H1 (cell line): Measurements from ENCODE around the gene CGB5. TPM values are rescaled to one million over a fixed set of nuclear protein-coding genes. Genes with fewer than 3 reads are reported as not detected.

Source experiments
- CTCF ChIA-PET: fragments of 300-600 bp; sonication (Branson Sonifier 250); formaldehyde crosslinking; loops from one replicate; lab custom pipeline; 2021; ENCODE audit not compliant: partially characterized antibody; lab: Charles Lee
- POLR2A ChIA-PET: fragments of 300-600 bp; sonication (Branson Sonifier 250); formaldehyde crosslinking; loops from one replicate; lab custom pipeline; 2021; ENCODE audit warnings: inconsistent platforms; ENCODE audit not compliant: partially characterized antibody; lab: Charles Lee
- DNase-seq, 2 experiments: peaks; one replicate each; pipeline versions ENCODE4 v3.0.0 to v3.0.0-alpha.2; 2010 to 2022; ENCODE audit warnings: low spot score in 2 of 2, low read depth in 1 of 2, mixed read lengths in 1 of 2
- FAIRE-seq: peaks from 2 replicates; lab custom pipeline; 2011; peaks lifted over from hg19 to GRCh38; lab: Jason Lieb, UNC
- H2AFZ ChIP-seq: 2 replicates; pipeline ENCODE4 v1.8.1; 2012; ENCODE audit warnings: low read length, inconsistent platforms
- H2AK5ac ChIP-seq: 2 replicates; pipeline ENCODE4 v1.6.1; 2013; ENCODE audit warnings: low read depth, low read length
- H2BK120ac ChIP-seq: replicated peaks from 2 replicates; pipeline ENCODE3; 2013; ENCODE audit warnings: low read depth, low read length, inconsistent platforms
- H2BK12ac ChIP-seq: 2 replicates; pipeline ENCODE4 v1.6.1; 2013; ENCODE audit warnings: low read depth, low read length
- H2BK15ac ChIP-seq: 2 replicates; pipeline ENCODE4 v1.6.1; 2013; ENCODE audit warnings: low read length
- H2BK20ac ChIP-seq: 2 replicates; pipeline ENCODE4 v1.6.1; 2013; ENCODE audit warnings: low read length
- H2BK5ac ChIP-seq: 2 replicates; pipeline ENCODE4 v1.6.1; 2013; ENCODE audit warnings: low read depth, low read length
- H3K14ac ChIP-seq: 2 replicates; pipeline ENCODE4 v1.6.1; 2013; ENCODE audit warnings: inconsistent platforms; ENCODE audit not compliant: insufficient read length
- H3K18ac ChIP-seq: 2 replicates; pipeline ENCODE4 v1.6.1; 2013; ENCODE audit warnings: low read length; ENCODE audit errors: extremely low read depth
- H3K23ac ChIP-seq: 2 replicates; pipeline ENCODE4 v1.6.1; 2013; ENCODE audit warnings: inconsistent platforms; ENCODE audit not compliant: insufficient read length
- H3K23me2 ChIP-seq: 2 replicates; pipeline ENCODE4 v1.6.1; 2013; ENCODE audit warnings: low read depth, low read length
- H3K27ac ChIP-seq: 2 replicates; pipeline ENCODE4 v1.6.1; 2011; ENCODE audit warnings: low read depth, low read length, inconsistent platforms
- H3K27me3 ChIP-seq, 4 experiments: replicated peaks in 1 of 4; 1 replicate in 1 of 4; 2 replicates in 3 of 4; pipeline versions ENCODE4 v1.6.1 to v1.8.1; 2011 to 2013; ENCODE audit warnings: low read length in 3 of 4, mild to moderate bottlenecking in 3 of 4, inconsistent platforms in 2 of 4, mixed read lengths in 2 of 4, moderate library complexity in 1 of 4; ENCODE audit not compliant: control insufficient read depth in 3 of 4, insufficient read depth in 3 of 4; ENCODE audit errors: extremely low read depth in 1 of 4
- H3K36me3 ChIP-seq, 4 experiments: 2 replicates each; pipeline versions ENCODE4 v1.6.1 to v1.8.1; 2011 to 2013; ENCODE audit warnings: mild to moderate bottlenecking in 4 of 4, low read length in 3 of 4, moderate library complexity in 2 of 4, control low read depth in 1 of 4, inconsistent platforms in 1 of 4; ENCODE audit not compliant: insufficient read depth in 4 of 4, control insufficient read depth in 2 of 4
- H3K4ac ChIP-seq: replicated peaks from 2 replicates; pipeline ENCODE3; 2013; ENCODE audit warnings: low read length, low read depth, mixed read lengths, inconsistent platforms; ENCODE audit not compliant: insufficient read length
- H3K4me1 ChIP-seq, 4 experiments: replicated peaks in 1 of 4; 1 replicate in 1 of 4; 2 replicates in 3 of 4; pipeline versions ENCODE4 v1.6.1 to v1.8.1; 2011 to 2013; ENCODE audit warnings: low read length in 3 of 4, inconsistent platforms in 2 of 4, mixed read lengths in 1 of 4; ENCODE audit not compliant: insufficient read depth in 4 of 4, control insufficient read depth in 3 of 4
- H3K4me2 ChIP-seq, 2 experiments: 2 replicates each; pipeline versions ENCODE4 v1.6.1 to v1.8.1; 2011 to 2013; ENCODE audit warnings: low read depth in 2 of 2, low read length in 2 of 2, control low read depth in 1 of 2, inconsistent platforms in 1 of 2, mild to moderate bottlenecking in 1 of 2; ENCODE audit not compliant: insufficient read depth in 1 of 2
- H3K4me3 ChIP-seq, 4 experiments: fragments of 200-600, 300-600 bp in 1 of 4; sonication (generic), shearing (Covaris generic), sonication (Bioruptor Twin) in 1 of 4; 2 replicates each; pipeline versions ENCODE4 v1.5.1 to v1.8.1; 2011 to 2016; ENCODE audit warnings: low read length in 4 of 4, low read depth in 3 of 4, control low read depth in 2 of 4, inconsistent platforms in 2 of 4, mild to moderate bottlenecking in 2 of 4, mixed read lengths in 1 of 4, moderate library complexity in 1 of 4; ENCODE audit not compliant: insufficient read depth in 2 of 4; ENCODE audit errors: extremely low read depth in 1 of 4
- H3K56ac ChIP-seq: replicated peaks from 2 replicates; pipeline ENCODE3; 2013; ENCODE audit warnings: low read depth, mild to moderate bottlenecking, mixed read lengths, low read length, inconsistent platforms; ENCODE audit not compliant: insufficient read length
- H3K79me1 ChIP-seq: 2 replicates; pipeline ENCODE4 v1.6.1; 2013; ENCODE audit warnings: low read depth, low read length, control low read depth
- H3K79me2 ChIP-seq, 2 experiments: 2 replicates each; pipeline versions ENCODE4 v1.6.1 to v1.8.1; 2012 to 2013; ENCODE audit warnings: low read length in 2 of 2, mild to moderate bottlenecking in 2 of 2, inconsistent platforms in 1 of 2; ENCODE audit not compliant: insufficient read depth in 2 of 2, control insufficient read depth in 1 of 2
- H3K9ac ChIP-seq, 4 experiments: replicated peaks in 1 of 4; 1 replicate in 1 of 4; 2 replicates in 3 of 4; pipeline versions ENCODE4 v1.6.1 to v1.8.1; 2011 to 2013; ENCODE audit warnings: low read depth in 3 of 4, low read length in 3 of 4, control low read depth in 2 of 4, mild to moderate bottlenecking in 2 of 4, moderate library complexity in 2 of 4, inconsistent platforms in 1 of 4; ENCODE audit errors: extremely low read depth in 1 of 4
- H3K9me3 ChIP-seq, 2 experiments: 2 replicates each; pipeline versions ENCODE4 v1.6.1 to v1.8.1; 2012 to 2013; ENCODE audit warnings: mild to moderate bottlenecking in 2 of 2, moderate library complexity in 2 of 2, control low read depth in 1 of 2, inconsistent platforms in 1 of 2, low read depth in 1 of 2, low read length in 1 of 2, mixed read lengths in 1 of 2; ENCODE audit not compliant: insufficient read depth in 2 of 2
- H4K20me1 ChIP-seq, 2 experiments: replicated peaks in 1 of 2; 2 replicates each; pipeline versions ENCODE3 to v1.8.1; 2011 to 2013; ENCODE audit warnings: inconsistent platforms in 2 of 2, low read length in 2 of 2, mild to moderate bottlenecking in 1 of 2; ENCODE audit not compliant: insufficient read depth in 2 of 2, control insufficient read depth in 1 of 2
- H4K5ac ChIP-seq: 2 replicates; pipeline ENCODE4 v1.6.1; 2013; ENCODE audit warnings: low read length, low read depth, mixed read lengths, inconsistent platforms; ENCODE audit not compliant: insufficient read length
- H4K8ac ChIP-seq: 2 replicates; pipeline ENCODE4 v1.8.0; 2013; ENCODE audit warnings: mild to moderate bottlenecking, moderate library complexity, low read length, inconsistent platforms; ENCODE audit not compliant: insufficient read depth; ENCODE audit errors: extremely low read depth
- H4K91ac ChIP-seq: replicated peaks from 2 replicates; pipeline ENCODE3; 2013; ENCODE audit warnings: low read length, mixed read lengths, inconsistent platforms; ENCODE audit not compliant: insufficient read length
- ASH2L ChIP-seq: fragments of 200-600, 300-600 bp; sonication (generic); IDR thresholded peaks from one replicate; pipeline ENCODE4 v1.7.1; 2017; ENCODE audit warnings: low read length
- EGR1 ChIP-seq: IDR thresholded peaks from 2 replicates; pipeline ENCODE4 v1.6.1; 2011; ENCODE audit warnings: low read depth, low read length, borderline replicate concordance
- HDAC6 ChIP-seq: IDR thresholded peaks from one replicate; pipeline ENCODE4 v1.7.1; 2012; ENCODE audit warnings: low read depth, mild to moderate bottlenecking, inconsistent platforms, low read length, moderate library complexity
- MAFK ChIP-seq: IDR thresholded peaks from 2 replicates; pipeline ENCODE4 v1.6.1; 2012; ENCODE audit warnings: low read depth, mild to moderate bottlenecking, improper control_type of control experiment, low read length
- RAD21 ChIP-seq, 2 experiments: IDR thresholded peaks in 1 of 2; conservative IDR thresholded peaks in 1 of 2; 2 replicates each; pipeline ENCODE4 v1.6.1; 2011; ENCODE audit warnings: low read depth in 2 of 2, low read length in 2 of 2, improper control_type of control experiment in 1 of 2, inconsistent platforms in 1 of 2, mild to moderate bottlenecking in 1 of 2, moderate library complexity in 1 of 2
- SIRT6 ChIP-seq: IDR thresholded peaks from one replicate; pipeline ENCODE4 v1.7.1; 2012; ENCODE audit warnings: low read length, inconsistent platforms
- ZNF274 ChIP-seq: IDR thresholded peaks from 2 replicates; pipeline ENCODE4 v1.7.0; 2012; ENCODE audit warnings: low read length, borderline replicate concordance; ENCODE audit errors: extremely low read depth
- WGBS, 2 experiments: shearing (Covaris generic) in 1 of 2; methylation state at CpG; one replicate each; pipeline versions ENCODE4 v1.1.6 to v1.1.7; 2013 to 2015; ENCODE audit warnings: low lambda C conversion rate in 2 of 2, mixed read lengths in 2 of 2, inconsistent platforms in 1 of 2, low coverage in 1 of 2, missing lambda C conversion rate in 1 of 2; ENCODE audit not compliant: insufficient replicate concordance in 2 of 2, insufficient coverage in 1 of 2, insufficient read length in 1 of 2; ENCODE audit errors: extremely low coverage in 1 of 2, missing lambda C conversion rate in 1 of 2; 5-methylcytosine and 5-hydroxymethylcytosine counted together
- polyA plus RNA-seq, 7 experiments: library from polyadenylated mRNA; depleted of rRNA in 3 of 7; stranded (reverse) in 5 of 7; unstranded in 2 of 7; fragments of >200 nt in 5 of 7; fragments of 200-250 nt in 2 of 7; gene quantifications; 1 replicate in 5 of 7; 2 replicates in 1 of 7; 4 replicates in 1 of 7; pipeline versions ENCODE4 v1.2.1 to v1.2.3, GENCODE V29; 2011 to 2013; ENCODE audit warnings: missing spikeins in 2 of 7, mixed read lengths in 2 of 7
- total RNA-seq: library from RNA; stranded (reverse); fragmentation: NEBNext Ultra II Directional; extraction: Animal tissue kit (Norgen Biotek cat#: 25700); gene quantifications from 2 replicates; pipeline ENCODE4 v1.2.1, GENCODE V29; 2021
- TF ChIP-seq, protein P1 (sequence below): IDR thresholded peaks from 2 replicates; pipeline ENCODE4 v1.6.1; 2012; ENCODE audit warnings: inconsistent platforms
- TF ChIP-seq, protein P2 (sequence below): IDR thresholded peaks from 2 replicates; pipeline ENCODE4 v1.6.1; 2011; ENCODE audit warnings: low read length, improper control_type of control experiment
- TF ChIP-seq, protein P3 (sequence below): IDR thresholded peaks from 2 replicates; pipeline ENCODE4 v1.6.1; 2012; ENCODE audit warnings: inconsistent platforms

Gene CGB5
- total and polyA plus RNA-seq, 2 of the 8 experiments (the other 6 are each of a cell fraction or from before 2014, with no cell fraction given) = 0.63 to 0.68 TPM

DNA sequence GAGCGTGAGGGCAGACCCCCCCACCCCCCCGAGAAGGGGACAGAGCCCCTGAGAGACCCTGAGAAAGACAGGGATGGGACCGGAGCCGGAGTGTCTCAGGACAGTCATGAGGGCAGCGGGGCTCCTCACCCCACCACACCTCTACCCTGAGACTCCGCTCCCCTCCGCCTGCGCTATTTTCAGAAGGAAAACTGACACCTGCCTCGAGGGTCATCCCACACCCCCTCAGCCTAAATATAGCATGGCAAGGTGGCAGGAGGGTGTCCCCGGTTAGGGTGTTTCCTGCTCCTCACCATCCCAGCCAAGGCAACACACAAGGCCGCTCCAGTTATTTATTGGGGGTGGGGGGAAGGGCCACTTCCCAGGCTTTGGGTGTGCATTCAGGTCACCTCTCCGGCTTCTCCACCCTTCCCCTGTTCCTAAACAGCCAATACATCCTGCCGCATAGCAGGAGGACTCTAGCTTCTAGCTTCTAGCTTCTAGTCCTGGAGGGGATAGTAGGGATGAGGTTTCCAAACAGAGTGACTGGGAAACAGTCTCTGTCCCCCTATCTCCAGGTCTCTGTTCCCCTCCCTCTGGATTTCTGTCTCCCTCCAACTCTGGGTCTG, 22.4 kb downstream of the CGB5 start:
- Histone ChIP-seq H3K4me3 (peak overlapping the region in 2 of 4 experiments; percentile 28 to 45; a peak in 4 of 8 replicates), H3K23ac (no peak overlapping the region), H3K9me3 (no peaks in the 10 kb centered on the region; a peak in 1 of 4 replicates), H4K20me1 (no peaks in the 10 kb centered on the region), H2AK5ac (no peak overlapping the region), H3K56ac (no peak overlapping the region), H3K27me3 (peaks cover 8 to 54% (median 46%) of the 10 kb centered on the region in 4 experiments), H2BK15ac (no peak overlapping the region), H4K8ac (no peak overlapping the region), H3K18ac (no peak overlapping the region; the same call in 1 of the 2 replicates), H3K79me2 (no peaks in the 10 kb centered on the region), H2BK5ac (peak overlapping the region; percentile 35; the same call in 1 of the 2 replicates), H3K23me2 (peaks cover 8% of the 10 kb centered on the region), H3K27ac (no peak overlapping the region), H3K9ac (no peak overlapping the region), H3K14ac (no peak overlapping the region), H3K4me2 (peak overlapping the region; percentile 88 to 90), H3K79me1 (no peaks in the 10 kb centered on the region), H2BK20ac (no peak overlapping the region), H2AFZ (no peak overlapping the region), H4K5ac (peak overlapping the region; percentile 13), H3K4me1 (peaks cover 0 to 22% (median 17%) of the 10 kb centered on the region in 4 experiments; a peak in 6 of 7 replicates), H2BK12ac (0 out of 2 replicates have a peak overlapping the region, but pooled peaks have one; percentile 50), H3K36me3 (no peaks in the 10 kb centered on the region), H2BK120ac (no peak overlapping the region), H3K4ac (peak overlapping the region; percentile 32), H4K91ac (peak overlapping the region; percentile 25)
- POLR2A ChIA-PET = interaction anchor here (1.0 to 1.5 kb wide), 2 partner anchors 12 to 52 kb away, joined by 3 read pairs; no protein-coding TSS in a partner anchor
- DNase-seq (no peak), FAIRE-seq (no peak)
- WGBS, 2 experiments = 57% methylated on average over 12 of the region's 13 CpGs; no CpG with 5 or more reads in 1 of the 2 experiments
- CTCF ChIA-PET = interaction anchor here (1.0 to 1.8 kb wide), 6 partner anchors 9 to 80 kb away, joined by 3 to 7 read pairs (median 4); partner anchors contain the start of genes GYS1 and RUVBL2
- TF ChIP-seq, protein P1, sequence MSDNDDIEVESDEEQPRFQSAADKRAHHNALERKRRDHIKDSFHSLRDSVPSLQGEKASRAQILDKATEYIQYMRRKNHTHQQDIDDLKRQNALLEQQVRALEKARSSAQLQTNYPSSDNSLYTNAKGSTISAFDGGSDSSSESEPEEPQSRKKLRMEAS = no peak
- no peak for TF ChIP-seq ZNF274
- no peak for TF ChIP-seq HDAC6
- no peak for TF ChIP-seq SIRT6
- TF ChIP-seq, protein P2, sequence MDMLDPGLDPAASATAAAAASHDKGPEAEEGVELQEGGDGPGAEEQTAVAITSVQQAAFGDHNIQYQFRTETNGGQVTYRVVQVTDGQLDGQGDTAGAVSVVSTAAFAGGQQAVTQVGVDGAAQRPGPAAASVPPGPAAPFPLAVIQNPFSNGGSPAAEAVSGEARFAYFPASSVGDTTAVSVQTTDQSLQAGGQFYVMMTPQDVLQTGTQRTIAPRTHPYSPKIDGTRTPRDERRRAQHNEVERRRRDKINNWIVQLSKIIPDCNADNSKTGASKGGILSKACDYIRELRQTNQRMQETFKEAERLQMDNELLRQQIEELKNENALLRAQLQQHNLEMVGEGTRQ = no peak
- TF ChIP-seq EGR1 = no peak
- TF ChIP-seq MAFK = no peak
- TF ChIP-seq, protein P3, sequence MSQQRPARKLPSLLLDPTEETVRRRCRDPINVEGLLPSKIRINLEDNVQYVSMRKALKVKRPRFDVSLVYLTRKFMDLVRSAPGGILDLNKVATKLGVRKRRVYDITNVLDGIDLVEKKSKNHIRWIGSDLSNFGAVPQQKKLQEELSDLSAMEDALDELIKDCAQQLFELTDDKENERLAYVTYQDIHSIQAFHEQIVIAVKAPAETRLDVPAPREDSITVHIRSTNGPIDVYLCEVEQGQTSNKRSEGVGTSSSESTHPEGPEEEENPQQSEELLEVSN = no peak
- TF ChIP-seq RAD21 (IDR thresholded peaks at IDR 0.05 in 1 of 2, conservative IDR thresholded peaks at IDR 0.05 in 1 of 2; ENCODE audit: low read depth in 2 of 2, low read length in 2 of 2) = no peak
- no peak for TF ChIP-seq ASH2L
